GM21515 (cell line): ENCODE results near the gene VIPR1.
"Not testable (repeated sequence)": the region's sequence is repeated elsewhere in the genome, so short reads cannot be mapped to it uniquely, and the experiment has no call there.

ENCODE experiments used
- ATAC-seq: cut with Tn5 transposase; IDR thresholded peaks from one replicate; pipeline ENCODE4 v1.9.1; 2021; ENCODE audit not compliant: unreplicated experiment

The VIPR1 gene

DNA sequence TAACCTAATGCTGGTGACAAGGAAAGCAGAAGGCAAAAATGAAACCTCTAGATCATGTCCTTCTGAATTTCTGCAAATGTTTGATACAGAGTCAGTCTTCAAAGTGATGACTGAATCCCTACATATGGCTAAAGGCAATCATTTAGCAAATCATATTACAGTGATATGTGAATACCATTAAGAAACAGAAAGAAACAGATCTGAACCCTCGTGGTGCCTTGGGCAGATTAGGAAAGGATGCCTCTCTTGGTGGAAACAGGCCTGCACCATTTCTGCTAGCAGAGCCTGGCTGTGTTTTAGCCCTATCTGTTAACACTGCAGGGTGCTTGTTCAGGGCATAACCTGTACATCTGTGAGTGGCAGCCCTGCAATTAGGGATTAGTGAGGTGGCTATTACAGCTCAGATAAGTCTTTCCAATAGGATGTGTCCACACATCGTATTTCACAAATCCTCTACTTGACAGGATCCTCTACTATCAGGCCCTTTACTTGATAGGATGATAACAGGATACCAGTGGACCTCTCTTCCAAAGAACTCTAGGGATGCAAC is 67.2 kb downstream of the VIPR1 start:
- no peak for ATAC-seq

DNA sequence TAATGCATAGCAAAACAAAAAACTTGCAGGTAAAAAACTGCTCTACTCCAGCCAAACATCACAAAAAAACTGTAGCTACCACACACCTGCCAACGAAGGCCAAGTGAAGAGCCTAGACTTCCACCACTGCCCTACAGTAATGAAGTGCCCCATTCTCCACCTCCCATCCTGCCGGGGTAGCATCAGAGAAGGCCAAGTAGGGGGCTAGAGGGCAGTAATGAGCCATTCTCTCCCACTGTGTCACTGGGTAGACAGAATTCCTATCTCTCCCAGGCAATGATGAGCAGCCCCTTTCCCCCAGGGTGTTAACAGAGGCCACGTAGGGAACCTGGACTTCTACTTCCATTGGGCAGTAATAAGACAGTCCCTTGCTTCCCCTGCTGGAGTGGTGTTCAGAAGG is 69.8 kb downstream of the VIPR1 start:
- ATAC-seq, result no peak

DNA sequence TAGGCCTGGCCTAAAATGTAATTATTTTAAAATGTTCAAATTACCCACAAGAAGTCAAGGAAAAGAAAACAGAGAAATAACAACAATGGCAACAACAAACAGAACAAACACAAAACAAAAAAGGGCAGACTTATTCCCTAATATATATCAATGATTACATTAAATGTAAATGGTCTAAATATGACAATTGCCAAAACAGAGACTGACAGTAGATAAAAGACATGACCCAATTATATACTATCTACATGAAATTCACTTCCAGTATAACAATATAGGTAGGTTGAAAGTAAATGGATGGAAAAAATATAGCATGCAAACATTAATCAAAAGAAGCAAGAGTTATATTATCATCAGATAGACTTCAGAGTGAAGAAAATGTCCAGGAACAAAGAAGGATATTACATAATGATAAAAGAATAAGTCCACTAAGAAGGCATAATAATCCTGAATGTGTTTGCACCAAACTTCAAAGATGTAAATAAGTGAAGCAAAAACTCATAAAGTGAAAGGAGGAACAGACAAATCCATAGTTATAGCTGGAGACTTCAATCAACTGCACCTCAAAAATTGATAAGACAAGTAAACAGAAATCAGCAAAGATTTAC is 72.8 kb downstream of the VIPR1 start:
- no peak for ATAC-seq

DNA sequence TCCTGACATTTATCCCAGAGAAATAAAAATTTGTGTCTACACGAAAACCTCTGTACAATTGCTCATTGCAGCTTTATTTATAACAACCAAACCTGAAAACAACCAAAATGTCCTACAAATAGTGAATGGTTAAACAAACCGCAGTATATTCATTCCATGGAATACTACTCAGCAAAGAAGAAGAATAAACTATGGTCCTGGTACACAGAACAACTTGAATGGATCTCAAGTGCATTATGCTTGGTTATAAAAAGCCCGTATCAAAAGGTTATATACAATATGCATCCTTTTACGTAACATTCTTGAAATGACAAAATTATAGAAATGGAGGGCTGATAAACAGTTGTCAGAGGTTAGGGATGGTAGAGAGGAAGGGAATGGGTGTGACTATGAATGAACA is 75.6 kb downstream of the VIPR1 start:
- ATAC-seq, result no peak

DNA sequence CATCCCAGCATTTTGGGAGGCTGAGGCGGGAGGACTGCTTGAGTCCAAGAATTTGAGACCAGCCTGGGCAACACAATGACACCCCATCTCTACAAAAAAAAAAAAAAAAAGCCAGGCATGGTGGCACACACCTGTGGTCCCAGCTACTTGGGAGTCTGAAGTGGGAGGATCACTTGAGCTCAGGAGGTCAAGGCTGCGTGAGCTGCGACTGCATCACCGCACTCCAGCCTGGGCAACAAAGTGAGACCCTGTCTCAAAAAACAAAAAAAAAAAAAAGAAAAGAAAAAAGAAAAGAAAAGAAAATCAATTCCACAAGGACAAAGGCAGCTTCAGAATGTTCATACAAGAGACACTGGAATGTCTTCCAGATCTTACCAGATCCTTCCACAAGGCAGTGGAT is 76.9 kb downstream of the VIPR1 start:
- not testable (repeated sequence) for ATAC-seq

DNA sequence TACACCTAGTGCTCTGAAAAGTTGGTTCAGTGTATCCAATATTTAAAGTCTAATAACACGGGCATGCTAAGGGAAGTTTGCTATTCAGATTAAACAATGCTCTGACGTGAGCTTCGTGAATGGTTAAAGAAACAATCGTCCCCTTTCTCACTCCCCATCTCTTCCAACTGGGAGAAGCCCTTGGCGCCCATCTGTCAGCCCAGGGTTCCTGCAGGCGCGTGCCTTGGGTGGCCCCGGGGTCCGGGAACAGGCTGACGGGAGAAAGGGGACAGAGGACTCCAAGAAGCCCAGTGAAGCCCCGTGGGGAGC is 78.9 kb downstream of the VIPR1 start:
- no peak for ATAC-seq

DNA sequence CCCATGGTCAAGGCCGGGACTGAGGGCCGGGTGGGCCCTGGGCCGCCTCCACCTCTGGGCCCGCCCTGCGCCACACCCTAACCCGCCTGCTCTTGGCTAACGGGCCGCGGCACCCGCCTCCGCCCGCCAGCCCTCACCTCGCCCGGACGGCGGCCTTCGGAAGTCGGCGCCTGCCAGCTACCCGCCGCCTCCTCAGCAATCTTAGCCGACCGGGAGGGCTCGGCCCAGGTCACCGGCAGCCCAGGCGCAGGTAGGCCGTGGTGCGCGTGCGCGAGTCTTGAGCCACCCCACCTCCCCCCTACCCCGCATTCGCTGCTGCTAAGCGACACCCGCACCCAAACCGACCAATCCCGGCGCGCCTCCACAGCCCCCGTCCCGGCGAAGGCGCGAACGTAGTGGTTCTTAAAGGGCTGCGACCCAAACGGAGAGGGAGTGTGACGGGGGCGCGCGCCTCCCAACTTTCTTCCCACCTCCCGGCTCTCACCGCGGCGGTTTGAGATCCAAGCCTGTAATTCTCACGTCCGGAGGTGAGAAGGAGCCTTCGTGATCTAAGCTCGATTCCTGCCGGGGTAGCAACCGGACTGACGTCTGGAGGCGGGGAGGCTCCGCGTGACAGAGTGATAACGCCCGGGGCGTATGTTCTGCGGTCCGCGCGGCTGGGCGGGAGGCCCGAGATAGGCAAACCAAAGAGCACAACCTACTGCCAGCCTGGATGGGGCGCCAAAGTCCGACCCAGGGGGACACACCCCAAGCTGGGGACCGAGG is 79.4 kb downstream of the VIPR1 start, which contains the start of gene SEC22C:
TSS of gene SEC22C (minus strand) at position 259 of the 765 bp plus-strand sequence. CDS start 12,921 bp downstream, outside the sequence.
- peak; percentile 90 for ATAC-seq

DNA sequence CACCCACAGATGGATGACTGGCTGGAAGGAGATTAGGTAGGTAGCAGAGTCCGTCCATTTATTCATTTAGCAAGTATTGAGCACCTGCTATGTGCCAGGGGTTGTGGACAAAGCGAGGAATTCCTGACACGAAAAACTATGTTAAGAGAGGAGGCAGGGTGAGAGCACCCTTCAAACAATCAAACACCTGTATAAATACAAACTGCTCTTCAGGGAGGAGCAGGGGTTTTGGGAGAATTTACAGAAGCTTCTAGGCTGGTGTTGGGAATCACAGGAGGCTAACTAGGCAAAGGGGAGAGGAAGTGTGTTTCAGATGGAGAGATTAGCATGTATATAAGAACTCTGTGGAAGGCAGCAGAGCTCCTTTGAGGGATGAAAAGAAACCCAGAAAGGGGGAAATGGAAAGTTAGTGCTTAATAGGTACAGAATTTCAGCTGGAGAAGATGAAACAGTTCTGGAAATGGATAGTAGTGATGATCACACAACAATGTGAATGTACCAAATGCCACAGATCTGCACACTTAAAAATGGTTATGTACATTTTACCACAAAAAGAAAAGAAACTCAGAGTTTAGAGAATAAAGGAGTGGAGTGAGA is 80.1 kb downstream of the VIPR1 start:
- no peak for ATAC-seq
